Ectodermal cell (in vitro differentiated cells): ENCODE data around the gene TASOR2.

Source experiments
- H3K27ac ChIP-seq: 2 replicates; pipeline ENCODE4 v1.7.0; 2013; ENCODE audit warnings: mild to moderate bottlenecking, low read depth, low read length; ENCODE audit not compliant: insufficient read depth, poor library complexity, severe bottlenecking
- H3K27me3 ChIP-seq: 2 replicates; pipeline ENCODE4 v1.7.0; 2013; ENCODE audit warnings: mild to moderate bottlenecking, low read length; ENCODE audit not compliant: insufficient read depth, control insufficient read depth, poor library complexity, severe bottlenecking
- H3K36me3 ChIP-seq: one replicate; pipeline ENCODE4 v1.7.0; 2013; ENCODE audit warnings: low read length; ENCODE audit not compliant: control insufficient read depth, insufficient read depth
- H3K4me1 ChIP-seq: one replicate; pipeline ENCODE4 v1.7.0; 2013; ENCODE audit warnings: low read length; ENCODE audit not compliant: control insufficient read depth, insufficient read depth
- H3K4me3 ChIP-seq: 2 replicates; pipeline ENCODE4 v1.7.0; 2013; ENCODE audit warnings: low read depth, low read length, control low read depth; ENCODE audit not compliant: insufficient read depth
- H3K9me3 ChIP-seq: 2 replicates; pipeline ENCODE4 v1.7.0; 2013; ENCODE audit warnings: mild to moderate bottlenecking, low read length, moderate library complexity; ENCODE audit not compliant: control insufficient read depth
- WGBS, 2 experiments: methylation state at CpG; one replicate each; pipeline ENCODE4 v1.1.7; 2013; ENCODE audit warnings: missing lambda C conversion rate in 2 of 2; 5-methylcytosine and 5-hydroxymethylcytosine counted together

The TASOR2 gene

GRCh38 chr10:5645375-5645774, 39.3 kb upstream of the TASOR2 start:
- H3K36me3 ChIP-seq: peaks cover 12% of the 10 kb centered on the region
- H3K4me1 ChIP-seq: no peaks in the 10 kb centered on the region
- no peaks in the 10 kb centered on the region for H3K27me3 ChIP-seq
- H3K9me3 ChIP-seq: no peaks in the 10 kb centered on the region
- H3K27ac ChIP-seq: no peak overlapping the region
- no peak overlapping the region for H3K4me3 ChIP-seq
- 93 to 96% methylated on average over 11 of the region's 11 CpGs for WGBS, 2 experiments

- no peak overlapping the region for H3K4me3 ChIP-seq
- no peak overlapping the region for H3K27ac ChIP-seq
- H3K4me1 ChIP-seq: no peaks in the 10 kb centered on the region
- H3K36me3 ChIP-seq: peaks cover 8% of the 10 kb centered on the region
- 79 to 80% methylated on average over 21 of the region's 21 CpGs for WGBS, 2 experiments
- H3K9me3 ChIP-seq: no peaks in the 10 kb centered on the region
- no peaks in the 10 kb centered on the region for H3K27me3 ChIP-seq
Measured at GRCh38 chr10:5645944-5646617, 38.6 kb upstream of the TASOR2 start.

GRCh38 chr10:5647507-5648240, 37.0 kb upstream of the TASOR2 start:
- no peaks in the 10 kb centered on the region for H3K9me3 ChIP-seq
- peaks cover 3% of the 10 kb centered on the region for H3K36me3 ChIP-seq
- no peak overlapping the region for H3K27ac ChIP-seq
- no peaks in the 10 kb centered on the region for H3K4me1 ChIP-seq
- 83 to 92% methylated on average over 11 of the region's 11 CpGs for WGBS, 2 experiments
- H3K4me3 ChIP-seq: no peak overlapping the region
- H3K27me3 ChIP-seq: no peaks in the 10 kb centered on the region

GRCh38 chr10:5648494-5649457, 35.9 kb upstream of the TASOR2 start:
- H3K36me3 ChIP-seq: peaks cover 3% of the 10 kb centered on the region
- 94 to 96% methylated on average over 50 of the region's 50 CpGs for WGBS, 2 experiments
- no peaks in the 10 kb centered on the region for H3K27me3 ChIP-seq
- no peaks in the 10 kb centered on the region for H3K4me1 ChIP-seq
- no peak overlapping the region for H3K27ac ChIP-seq
- H3K9me3 ChIP-seq: no peaks in the 10 kb centered on the region
- no peak overlapping the region for H3K4me3 ChIP-seq

- no peaks in the 10 kb centered on the region for H3K27me3 ChIP-seq
- no peak overlapping the region for H3K4me3 ChIP-seq
- H3K4me1 ChIP-seq: no peaks in the 10 kb centered on the region
- no peaks in the 10 kb centered on the region for H3K9me3 ChIP-seq
- no peak overlapping the region for H3K27ac ChIP-seq
- 93 to 94% methylated on average over 11 of the region's 11 CpGs for WGBS, 2 experiments
- peaks cover 3% of the 10 kb centered on the region for H3K36me3 ChIP-seq
Measured at GRCh38 chr10:5649746-5650145, 34.9 kb upstream of the TASOR2 start.

GRCh38 chr10:5650664-5651387, 33.8 kb upstream of the TASOR2 start:
- Histone ChIP-seq H3K9me3 (no peaks in the 10 kb centered on the region), H3K4me1 (no peaks in the 10 kb centered on the region), H3K36me3 (peaks cover 3% of the 10 kb centered on the region), H3K27me3 (no peaks in the 10 kb centered on the region), H3K4me3 (no peak overlapping the region), H3K27ac (no peak overlapping the region)
- 93 to 95% methylated on average over 20 of the region's 20 CpGs for WGBS, 2 experiments

- H3K9me3 ChIP-seq: no peaks in the 10 kb centered on the region
- no peaks in the 10 kb centered on the region for H3K4me1 ChIP-seq
- no peak overlapping the region for H3K27ac ChIP-seq
- H3K36me3 ChIP-seq: peaks cover 3% of the 10 kb centered on the region
- 88 to 91% methylated on average over 11 of the region's 11 CpGs for WGBS, 2 experiments
- H3K27me3 ChIP-seq: no peaks in the 10 kb centered on the region
- H3K4me3 ChIP-seq: no peak overlapping the region
Measured at GRCh38 chr10:5651388-5651764, 33.3 kb upstream of the TASOR2 start.

- H3K36me3 ChIP-seq: peaks cover 2% of the 10 kb centered on the region
- H3K4me1 ChIP-seq: no peaks in the 10 kb centered on the region
- H3K27me3 ChIP-seq: no peaks in the 10 kb centered on the region
- no peak overlapping the region for H3K27ac ChIP-seq
- 93 to 97% methylated on average over 14 of the region's 14 CpGs for WGBS, 2 experiments
- H3K9me3 ChIP-seq: no peaks in the 10 kb centered on the region
- no peak overlapping the region for H3K4me3 ChIP-seq
Measured at GRCh38 chr10:5652746-5653145, 31.9 kb upstream of the TASOR2 start.

GRCh38 chr10:5654218-5654755, 30.4 kb upstream of the TASOR2 start:
- no peak overlapping the region for H3K27ac ChIP-seq
- no peaks in the 10 kb centered on the region for H3K27me3 ChIP-seq
- H3K4me3 ChIP-seq: no peak overlapping the region
- H3K9me3 ChIP-seq: no peaks in the 10 kb centered on the region
- H3K36me3 ChIP-seq: no peaks in the 10 kb centered on the region
- peaks cover 8% of the 10 kb centered on the region for H3K4me1 ChIP-seq
- 83 to 84% methylated on average over 10 of the region's 10 CpGs for WGBS, 2 experiments
